Adrenal gland (tissue), 5 donors: Measurements from ENCODE around the gene SH3BP4.

ENCODE experiments used
- CTCF ChIP-seq, 6 experiments: fragments of 450-650 bp in 4 of 6; fragments of 200-600 bp in 2 of 6; sonication (generic) in 1 of 6; IDR thresholded peaks; 1 replicate in 5 of 6; 2 replicates in 1 of 6; pipeline versions ENCODE4 v1.5.1 to v1.8.0; 2016 to 2021; ENCODE audit warnings: antibody characterized with exemption in 6 of 6, mild to moderate bottlenecking in 2 of 6, moderate library complexity in 1 of 6
- POLR2A ChIP-seq, 2 donors: fragments of 450-650 bp; IDR thresholded peaks; one replicate each; pipeline ENCODE4 v1.6.1; 2017; ENCODE audit warnings: antibody characterized with exemption in 2 of 2, mild to moderate bottlenecking in 2 of 2, moderate library complexity in 1 of 2
- donor health status: DM: no; HTN: no; CAD: no.

- no peak for TF ChIP-seq CTCF (IDR thresholded peaks at IDR 0.05)
- no peak for TF ChIP-seq POLR2A (IDR thresholded peaks at IDR 0.05)
These were observed 109.8 kb downstream of the SH3BP4 start for GRCh38 chr2:235061656-235062055.
